Mesodermal cell (in vitro differentiated cells): ENCODE data around the gene LEMD2.

Experiments
- H3K27ac ChIP-seq: 2 replicates; pipeline ENCODE4 v1.7.0; 2013; ENCODE audit warnings: mild to moderate bottlenecking, low read depth, low read length, moderate library complexity; ENCODE audit not compliant: severe bottlenecking
- H3K36me3 ChIP-seq: 2 replicates; pipeline ENCODE4 v1.7.1; 2013; ENCODE audit warnings: mild to moderate bottlenecking, low read length, moderate library complexity; ENCODE audit not compliant: control insufficient read depth, insufficient read depth
- H3K4me1 ChIP-seq: one replicate; pipeline ENCODE4 v1.7.1; 2013; ENCODE audit warnings: mild to moderate bottlenecking, low read length; ENCODE audit not compliant: insufficient read depth, control insufficient read depth, poor library complexity, severe bottlenecking
- H3K4me3 ChIP-seq: 2 replicates; pipeline ENCODE4 v1.7.0; 2013; ENCODE audit warnings: low read length, control low read depth, mild to moderate bottlenecking; ENCODE audit not compliant: insufficient read depth, poor library complexity, severe bottlenecking; ENCODE audit errors: extremely low read depth
- H3K9me3 ChIP-seq: 2 replicates; pipeline ENCODE4 v1.7.1; 2013; ENCODE audit warnings: mild to moderate bottlenecking, low read length, moderate library complexity; ENCODE audit not compliant: control insufficient read depth
- WGBS, 2 experiments: methylation state at CpG; one replicate each; pipeline ENCODE4 v1.1.5; 2013; ENCODE audit warnings: missing lambda C conversion rate in 2 of 2; ENCODE audit not compliant: insufficient coverage in 2 of 2; 5-methylcytosine and 5-hydroxymethylcytosine counted together

Gene LEMD2

GRCh38 chr6:33735216-33735615 lies 53.7 kb downstream of the LEMD2 start:
- Histone ChIP-seq H3K9me3 (no peaks in the 10 kb centered on the region), H3K27ac (no peak overlapping the region), H3K4me3 (no peak overlapping the region), H3K4me1 (peaks cover 16% of the 10 kb centered on the region), H3K36me3 (peaks cover 19% of the 10 kb centered on the region)
- WGBS, 2 experiments, result 82 to 87% methylated on average over 16 to 18 of the region's 18 CpGs

GRCh38 chr6:33733709-33734007 lies 55.3 kb downstream of the LEMD2 start:
- Histone ChIP-seq H3K27ac (no peak overlapping the region), H3K9me3 (no peaks in the 10 kb centered on the region), H3K36me3 (peaks cover 15% of the 10 kb centered on the region), H3K4me1 (peaks cover 16% of the 10 kb centered on the region), H3K4me3 (no peak overlapping the region)
- WGBS, 2 experiments, result 92 to 94% methylated on average over 8 of the region's 8 CpGs

GRCh38 chr6:33732817-33733708 lies 55.9 kb downstream of the LEMD2 start:
- Histone ChIP-seq H3K4me1 (peaks cover 16% of the 10 kb centered on the region), H3K9me3 (no peaks in the 10 kb centered on the region), H3K4me3 (no peak overlapping the region), H3K36me3 (peaks cover 13% of the 10 kb centered on the region), H3K27ac (no peak overlapping the region)
- WGBS, 2 experiments, result 87 to 92% methylated on average over 7 to 9 of the region's 13 CpGs

- 93% methylated on average over 4 to 6 of the region's 6 CpGs for WGBS, 2 experiments
- H3K4me3 ChIP-seq, result no peak overlapping the region
- H3K36me3 ChIP-seq, result peaks cover 9% of the 10 kb centered on the region
- no peak overlapping the region for H3K27ac ChIP-seq
- no peaks in the 10 kb centered on the region for H3K9me3 ChIP-seq
- H3K4me1 ChIP-seq, result peaks cover 16% of the 10 kb centered on the region
Measured at GRCh38 chr6:33732385-33732784, 56.5 kb downstream of the LEMD2 start.

- Histone ChIP-seq H3K36me3 (peaks cover 9% of the 10 kb centered on the region), H3K27ac (no peak overlapping the region), H3K9me3 (no peaks in the 10 kb centered on the region), H3K4me3 (no peak overlapping the region), H3K4me1 (peaks cover 16% of the 10 kb centered on the region)
- 91 to 98% methylated on average over 5 to 6 of the region's 9 CpGs for WGBS, 2 experiments
Measured at GRCh38 chr6:33731751-33732282, 57.1 kb downstream of the LEMD2 start.

- Histone ChIP-seq H3K36me3 (peaks cover 9% of the 10 kb centered on the region), H3K4me1 (peaks cover 16% of the 10 kb centered on the region), H3K27ac (no peak overlapping the region), H3K4me3 (no peak overlapping the region), H3K9me3 (no peaks in the 10 kb centered on the region)
- WGBS, 2 experiments, result 81 to 89% methylated on average over 6 of the region's 7 CpGs
Measured at GRCh38 chr6:33731035-33731434, 57.9 kb downstream of the LEMD2 start.

- H3K4me3 ChIP-seq, result no peak overlapping the region
- H3K36me3 ChIP-seq, result peaks cover 9% of the 10 kb centered on the region
- H3K9me3 ChIP-seq, result no peaks in the 10 kb centered on the region
- H3K27ac ChIP-seq, result no peak overlapping the region
- 77 to 83% methylated on average over 9 of the region's 10 CpGs for WGBS, 2 experiments
- H3K4me1 ChIP-seq, result peaks cover 16% of the 10 kb centered on the region
Measured at GRCh38 chr6:33730611-33731010, 58.3 kb downstream of the LEMD2 start.

GRCh38 chr6:33729059-33729458 lies 59.9 kb downstream of the LEMD2 start:
- 94 to 96% methylated on average over 4 to 6 of the region's 6 CpGs for WGBS, 2 experiments
- H3K4me3 ChIP-seq, result no peak overlapping the region
- no peak overlapping the region for H3K27ac ChIP-seq
- no peaks in the 10 kb centered on the region for H3K9me3 ChIP-seq
- H3K36me3 ChIP-seq, result peaks cover 5% of the 10 kb centered on the region
- H3K4me1 ChIP-seq, result peaks cover 8% of the 10 kb centered on the region

GRCh38 chr6:33728438-33728837 lies 60.5 kb downstream of the LEMD2 start:
- Histone ChIP-seq H3K4me3 (no peak overlapping the region), H3K36me3 (peaks cover 5% of the 10 kb centered on the region), H3K9me3 (no peaks in the 10 kb centered on the region), H3K27ac (no peak overlapping the region), H3K4me1 (peaks cover 5% of the 10 kb centered on the region)
- 92 to 96% methylated on average over 7 to 10 of the region's 11 CpGs for WGBS, 2 experiments

- H3K4me1 ChIP-seq, result peaks cover under 1% of the 10 kb centered on the region
- H3K9me3 ChIP-seq, result no peaks in the 10 kb centered on the region
- H3K4me3 ChIP-seq, result no peak overlapping the region
- WGBS, 2 experiments, result 91 to 95% methylated on average over 9 to 11 of the region's 11 CpGs
- no peak overlapping the region for H3K27ac ChIP-seq
- H3K36me3 ChIP-seq, result peaks cover 5% of the 10 kb centered on the region
Measured at GRCh38 chr6:33727932-33728331, 61.0 kb downstream of the LEMD2 start.

- WGBS, 2 experiments, result 94 to 97% methylated on average over 7 of the region's 7 CpGs
Measured at GRCh38 chr6:33727126-33727525, 61.8 kb downstream of the LEMD2 start.

More at GRCh38 chr6:33727126-33727525, 61.8 kb downstream of the LEMD2 start:
- Histone ChIP-seq H3K4me3 (no peak overlapping the region), H3K9me3 (no peaks in the 10 kb centered on the region), H3K4me1 (no peaks in the 10 kb centered on the region), H3K27ac (no peak overlapping the region), H3K36me3 (peaks cover 6% of the 10 kb centered on the region)
